NCI-H2171 (cell line): Measurements from ENCODE around the gene CYSTM1.
"Not testable (repeated sequence)": the region's sequence is repeated elsewhere in the genome, so short reads cannot be mapped to it uniquely, and the experiment has no call there.

ENCODE experiments used
- DNase-seq: peaks from one replicate; lab custom pipeline; 2025; lab: John Stamatoyannopoulos, UW

Gene CYSTM1

DNA sequence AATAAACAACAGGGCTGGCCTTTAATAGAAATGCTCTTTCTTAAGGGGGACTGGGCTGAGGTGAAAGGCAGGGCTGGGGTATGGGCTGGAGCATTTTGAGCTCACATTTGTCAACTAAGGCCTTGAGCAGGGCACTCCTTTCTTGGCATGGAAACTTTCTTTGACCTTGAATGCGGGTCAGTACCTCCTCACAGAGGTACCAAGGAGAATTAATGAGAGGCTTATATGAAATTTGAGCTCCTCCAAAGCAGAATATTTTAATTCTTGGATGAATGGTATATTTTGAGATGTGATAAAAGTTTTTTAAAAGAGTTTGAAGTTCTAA, 3.1 kb downstream of the CYSTM1 start:
- DNase-seq: no peak

DNA sequence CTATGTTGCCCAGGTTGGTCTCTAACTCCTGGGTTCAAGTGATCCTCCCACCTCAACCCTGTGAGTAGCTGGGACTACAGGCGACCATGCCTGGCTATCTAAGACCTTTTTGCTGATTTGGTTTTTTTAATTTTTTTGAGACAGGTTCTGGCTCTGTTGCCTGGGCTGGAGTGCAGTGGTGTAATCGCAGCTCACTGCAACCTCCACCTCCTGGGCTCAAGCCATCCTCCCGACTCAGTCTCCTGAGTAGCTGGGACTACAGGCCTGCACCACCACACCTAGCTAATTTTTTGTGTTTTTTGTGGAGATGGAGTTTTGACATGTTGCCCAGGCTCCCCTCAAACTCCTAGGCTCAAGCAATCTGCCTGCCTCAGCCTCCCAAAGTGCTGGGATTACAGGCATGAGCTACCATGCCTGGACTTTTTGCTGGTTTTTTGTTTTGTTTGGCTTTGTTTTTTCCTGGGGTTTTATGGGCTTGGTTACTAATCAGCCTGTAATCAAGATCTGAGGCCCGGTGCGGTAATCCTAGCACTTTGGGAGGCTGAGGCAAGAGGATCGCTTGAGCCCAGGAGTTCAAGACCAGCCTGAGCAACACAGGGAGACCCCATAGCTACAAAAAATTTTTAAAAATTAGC, 3.6 kb downstream of the CYSTM1 start:
- no peak for DNase-seq

- DNase-seq: no peak
Measured at GRCh38 chr5:140181002-140181483, 6.1 kb downstream of the CYSTM1 start.

DNA sequence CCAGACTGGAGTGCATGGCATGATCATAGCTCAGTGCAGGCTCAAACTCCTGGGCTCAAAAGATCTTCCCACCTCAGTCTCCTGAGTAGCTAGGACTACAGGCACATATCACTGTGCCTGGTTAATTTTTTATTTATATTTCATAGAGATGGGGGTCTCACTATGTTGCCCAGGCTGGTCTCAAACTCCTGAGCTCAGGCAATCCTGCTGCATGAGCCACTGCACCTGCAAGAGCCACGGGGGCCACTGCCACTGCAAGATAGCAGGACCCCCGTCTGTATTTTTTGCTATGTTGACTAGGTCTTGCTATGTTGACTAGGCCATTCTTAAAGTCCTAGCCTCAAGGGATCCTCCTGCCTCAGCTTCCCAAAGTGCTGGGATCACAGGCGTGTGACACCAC, 6.5 kb downstream of the CYSTM1 start:
- no peak for DNase-seq

DNA sequence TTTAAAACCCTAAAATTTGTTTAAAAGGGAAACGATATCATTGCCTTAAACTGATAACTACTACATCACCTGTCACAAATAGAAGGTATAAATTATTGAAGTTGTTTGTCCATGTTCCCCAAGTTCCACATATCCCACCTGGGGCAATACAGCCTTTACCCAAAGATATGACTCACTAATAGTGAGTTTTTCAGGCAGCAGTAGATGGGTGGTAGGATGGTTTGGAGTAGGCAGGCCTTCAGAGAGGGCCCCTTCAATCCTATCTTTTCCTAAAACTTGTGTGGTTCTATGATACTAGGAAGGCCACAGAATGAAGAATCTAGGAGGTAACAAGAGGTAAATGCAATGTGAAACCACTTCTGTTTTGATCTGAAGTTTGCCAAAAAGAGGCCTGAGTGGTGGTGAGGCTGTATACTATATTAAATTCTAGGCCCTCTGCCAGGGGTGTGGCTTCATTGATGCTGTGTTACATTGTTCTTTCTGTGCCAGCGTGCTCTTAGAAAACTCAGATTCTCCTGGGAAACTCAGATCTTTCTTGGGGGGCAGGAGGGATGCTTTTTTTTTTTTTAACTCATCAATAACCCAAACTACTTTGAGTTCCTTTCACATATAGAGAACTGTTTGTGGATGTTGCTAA, 7.2 kb downstream of the CYSTM1 start:
- DNase-seq: no peak

- DNase-seq: no peak
Measured at GRCh38 chr5:140182803-140183367, 7.9 kb downstream of the CYSTM1 start.

GRCh38 chr5:140185409-140185808, 10.4 kb downstream of the CYSTM1 start:
- DNase-seq: no peak

DNA sequence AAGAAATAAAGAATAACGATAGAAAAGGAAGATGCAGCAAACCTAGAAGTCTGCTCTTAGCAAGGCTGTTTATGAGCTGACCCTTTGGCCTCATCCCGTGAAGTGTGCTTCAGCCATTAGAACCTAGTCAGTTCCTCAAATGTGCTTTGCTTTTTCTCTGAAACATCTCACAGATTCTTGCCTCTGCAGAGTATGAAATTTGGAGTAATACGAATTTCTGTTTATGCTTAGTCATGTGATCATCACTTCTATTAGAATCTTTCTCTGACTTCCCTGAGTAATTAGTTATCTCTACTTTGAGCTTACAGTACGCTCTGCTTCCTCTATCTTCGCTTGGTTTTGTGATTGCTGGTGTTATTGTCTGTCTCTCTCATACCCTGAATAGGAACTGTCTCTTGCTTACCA, 11.3 kb downstream of the CYSTM1 start:
- DNase-seq: no peak

DNA sequence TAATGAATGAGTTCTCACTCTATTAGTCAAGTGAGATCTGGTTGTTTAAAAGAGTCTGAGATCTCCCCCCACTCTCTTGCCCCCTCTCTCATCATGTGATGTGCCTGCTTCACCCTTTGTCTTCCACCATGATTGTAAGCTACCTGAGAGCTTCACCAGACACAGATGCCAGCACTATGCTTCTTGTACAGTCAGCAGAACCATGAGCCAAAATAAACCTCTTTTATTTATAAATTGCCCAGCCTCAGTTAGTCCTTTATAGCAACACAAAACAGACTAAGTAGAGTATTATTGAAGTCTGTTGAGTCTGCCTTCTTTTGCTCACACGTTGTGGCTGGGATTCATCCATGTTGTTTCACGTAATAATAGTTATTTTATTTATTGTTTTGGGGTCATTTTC, 14.3 kb downstream of the CYSTM1 start:
- no peak for DNase-seq

DNA sequence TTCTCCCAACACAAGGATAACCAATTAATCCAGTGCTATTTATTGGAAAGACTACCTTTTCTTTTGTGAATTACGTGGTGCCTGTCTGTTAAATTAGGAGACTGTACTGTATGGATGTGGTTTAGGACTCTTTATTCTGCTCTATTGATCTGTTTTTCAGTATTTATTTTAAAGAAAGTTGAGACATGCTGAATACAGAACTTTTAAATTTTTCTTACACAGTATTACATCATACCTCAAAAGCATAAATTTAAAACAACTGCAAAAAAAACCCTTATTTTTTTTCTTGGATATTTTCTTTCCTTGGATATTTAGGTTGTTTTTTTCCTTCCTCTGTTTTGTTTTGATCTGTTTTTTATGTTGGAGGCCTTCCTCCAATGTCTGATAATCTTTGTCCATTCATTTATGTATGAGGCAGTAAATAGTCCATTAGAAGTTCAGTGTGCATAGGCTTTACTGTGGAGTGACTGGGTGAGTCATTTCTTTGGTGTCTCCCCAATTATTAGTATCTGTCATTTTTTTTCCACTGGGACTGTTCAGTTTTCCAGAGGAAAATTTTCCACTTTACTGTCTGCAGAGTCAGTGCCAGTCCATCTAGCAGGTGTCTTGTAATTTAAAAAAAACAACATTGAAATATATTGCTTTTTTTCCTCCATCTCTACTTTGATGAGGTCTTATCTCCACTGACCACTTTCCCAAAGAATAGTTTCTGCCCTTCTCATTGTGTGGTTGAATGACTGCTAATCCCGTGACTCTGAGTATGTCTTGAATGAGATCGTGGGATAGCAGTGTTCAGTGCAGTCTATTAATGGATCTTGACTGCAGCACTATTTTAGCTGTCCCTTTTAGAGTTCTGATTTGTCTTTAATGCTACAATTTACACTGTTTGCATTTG, 15.2 kb downstream of the CYSTM1 start:
- DNase-seq: no peak

GRCh38 chr5:140190872-140191218, 15.9 kb downstream of the CYSTM1 start:
- DNase-seq: no peak

DNA sequence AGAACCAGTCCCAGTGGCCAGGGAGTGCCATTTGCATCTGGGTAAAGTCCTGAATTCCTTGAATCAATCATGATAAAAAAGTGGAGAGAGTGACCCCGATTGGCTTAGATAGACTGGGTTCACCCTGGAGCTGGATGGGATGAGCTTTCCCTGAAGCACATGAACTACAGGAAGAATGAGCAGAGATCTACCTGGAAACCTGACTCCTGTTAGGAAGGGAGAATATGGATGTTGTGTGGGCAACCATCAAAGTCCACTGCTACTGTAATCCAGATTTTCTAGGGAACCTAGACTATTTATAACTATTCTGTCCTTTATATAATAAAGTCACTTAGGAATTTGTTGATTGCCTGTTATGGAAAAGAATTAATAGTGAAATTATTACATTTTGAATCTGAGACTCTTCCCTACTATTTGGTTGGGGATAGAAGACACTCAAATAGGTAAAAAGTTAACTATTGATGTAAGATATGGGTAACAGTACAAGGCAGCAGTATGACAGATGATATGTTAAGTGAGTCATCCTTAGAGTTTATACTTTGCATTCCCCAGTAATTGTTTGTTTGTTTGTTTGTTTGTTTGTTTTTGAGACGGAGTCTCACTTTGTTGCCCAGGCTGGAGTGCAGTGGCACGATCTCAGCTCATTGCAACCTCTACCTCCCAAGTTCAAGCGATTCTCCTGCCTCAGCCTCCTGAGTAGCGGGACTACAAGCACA, 17.9 kb downstream of the CYSTM1 start:
- no peak for DNase-seq

DNA sequence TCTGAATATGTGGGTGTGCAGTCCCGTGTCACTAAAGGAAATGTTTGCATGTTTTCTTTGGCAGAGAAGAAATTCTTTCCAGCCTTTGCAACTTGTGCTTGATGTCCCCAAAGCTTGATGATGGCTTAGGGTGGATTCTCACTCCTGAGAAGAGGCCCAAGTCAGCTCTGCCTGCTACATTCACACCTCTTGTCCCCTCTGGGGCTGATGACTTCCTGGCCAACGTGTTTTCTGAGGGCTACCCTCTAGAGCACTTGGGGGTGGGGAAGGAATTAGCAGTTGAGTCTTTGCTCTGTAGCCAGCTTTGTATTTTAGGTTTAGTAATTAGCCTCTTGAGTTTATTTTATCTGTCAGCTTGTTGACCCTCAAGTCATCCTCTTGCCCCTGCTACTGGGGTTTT, 19.7 kb downstream of the CYSTM1 start:
- DNase-seq: no peak

DNA sequence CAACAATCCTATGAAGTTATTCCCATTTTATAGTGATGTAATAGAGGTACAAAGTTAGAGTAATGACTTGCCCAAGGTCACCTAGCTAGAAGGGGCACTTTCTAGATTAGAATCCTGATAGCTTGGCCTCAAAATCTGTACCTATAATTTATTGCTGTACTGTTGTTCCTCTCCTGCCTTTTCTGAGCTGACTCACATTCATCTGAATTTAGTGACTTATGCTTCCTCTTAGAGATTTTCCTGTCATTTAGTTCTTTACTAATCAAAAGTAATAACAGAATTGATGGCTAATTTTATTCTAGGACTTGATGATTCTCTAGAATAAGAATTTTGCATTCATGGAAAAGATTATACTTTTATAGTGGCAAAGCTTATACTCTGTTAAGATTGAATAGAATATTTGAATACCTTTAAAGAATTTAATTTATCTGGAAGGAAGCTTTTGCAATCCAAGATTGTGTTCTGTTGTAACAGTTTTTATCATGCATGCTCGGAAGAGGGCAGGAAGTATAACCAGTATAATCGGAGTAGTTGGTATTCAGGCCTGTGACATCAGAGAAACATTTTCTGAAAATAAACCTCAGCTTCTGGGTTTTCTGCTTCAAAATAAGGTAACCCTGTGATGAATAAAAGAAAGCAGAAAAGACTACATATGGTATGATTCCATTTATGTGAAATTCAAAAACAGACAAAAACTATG, 21.3 kb downstream of the CYSTM1 start:
- no peak for DNase-seq

GRCh38 chr5:140197023-140197422, 22.0 kb downstream of the CYSTM1 start:
- DNase-seq: no peak

GRCh38 chr5:140198915-140199314, 23.9 kb downstream of the CYSTM1 start:
- not testable (repeated sequence) for DNase-seq

GRCh38 chr5:140202078-140202477, 27.1 kb downstream of the CYSTM1 start:
- no peak for DNase-seq

DNA sequence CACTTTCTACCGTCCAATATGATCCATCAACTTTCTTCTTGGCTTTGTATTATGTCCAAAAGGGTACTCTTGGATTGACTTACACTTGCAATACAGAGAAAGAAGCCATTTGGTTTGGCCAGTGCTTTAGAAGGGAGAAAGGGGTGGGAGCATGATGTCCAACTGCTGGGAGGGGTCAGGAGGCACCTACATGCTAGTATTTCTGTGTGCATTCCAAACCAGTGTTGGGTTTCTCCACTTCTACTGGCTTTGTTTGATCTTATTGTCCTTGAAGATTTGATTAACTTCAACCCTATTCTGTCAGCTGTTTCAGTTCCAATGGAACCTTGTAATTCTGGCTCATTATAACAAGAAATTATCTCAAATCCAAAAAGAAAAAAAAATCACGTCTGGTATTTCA, 27.6 kb downstream of the CYSTM1 start:
- no peak for DNase-seq

DNA sequence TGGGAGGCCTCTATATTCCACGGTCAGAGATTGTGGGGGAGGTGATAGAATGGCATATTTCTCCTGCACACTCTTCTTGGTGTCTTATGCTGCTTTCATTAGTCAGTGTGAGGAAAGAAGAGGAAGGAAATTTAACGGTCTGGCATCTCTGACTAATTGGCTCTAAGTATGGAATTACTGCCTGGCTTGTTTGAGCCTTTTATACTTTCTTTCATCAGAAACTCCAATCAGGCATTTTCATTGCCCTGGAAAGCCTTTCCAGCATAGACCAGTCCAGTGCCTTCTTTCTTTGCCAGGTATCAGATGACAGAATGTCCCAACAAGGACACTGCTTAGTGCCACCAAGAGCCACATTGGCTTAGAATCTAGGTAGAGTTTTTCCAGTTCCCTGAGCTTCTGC, 30.2 kb downstream of the CYSTM1 start:
- no peak for DNase-seq

GRCh38 chr5:140205952-140206351, 31.0 kb downstream of the CYSTM1 start:
- DNase-seq: no peak

DNA sequence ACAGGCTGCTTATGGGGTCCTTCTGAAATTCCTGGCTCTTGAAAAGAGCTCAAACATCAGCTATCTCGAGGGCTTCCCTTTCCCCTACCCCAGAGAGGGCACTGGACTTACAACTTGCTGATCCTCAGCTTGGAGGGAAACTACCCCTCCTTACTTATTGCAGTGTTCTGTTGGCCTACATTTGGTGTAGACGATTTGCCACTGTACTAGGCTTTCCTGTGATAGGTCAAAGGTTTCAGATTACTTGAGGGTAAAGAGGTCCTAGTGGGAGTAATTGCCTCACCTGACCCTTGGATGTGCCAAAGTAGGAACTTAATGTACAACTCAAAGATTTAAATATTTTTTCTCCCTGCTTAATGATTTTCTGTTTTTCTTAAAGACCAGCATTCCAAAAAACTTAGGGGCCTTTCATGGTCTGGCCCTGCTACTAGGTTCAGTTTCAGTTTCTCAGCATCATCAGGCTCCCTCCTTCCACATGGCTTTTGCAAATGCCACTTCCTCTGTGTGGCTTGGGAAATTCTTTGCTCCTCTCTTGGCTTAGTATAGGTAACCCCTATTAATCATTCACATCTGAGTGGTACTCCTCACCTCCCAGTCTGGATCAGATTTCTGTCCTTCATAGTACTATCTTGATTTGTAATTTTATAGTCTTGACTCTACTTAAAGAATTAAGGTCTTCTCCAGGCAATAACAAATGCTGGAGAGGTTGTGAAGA, 32.4 kb downstream of the CYSTM1 start:
- DNase-seq: no peak
